ENCODE data around the gene ELMO1. TPM values are rescaled to one million over a fixed set of nuclear protein-coding genes. Genes with fewer than 3 reads are reported as not detected.

ELMO1 gene
- total RNA-seq, 1 donor from 2014 or later, result 59.9 TPM

- peak; percentile 41 for DNase-seq
Observed at GRCh38 chr7:37048674-37049073, 400.0 kb downstream of the ELMO1 start.

- no peak for DNase-seq
Observed at GRCh38 chr7:37047260-37047659, 401.4 kb downstream of the ELMO1 start.

- DNase-seq, result no peak
Observed at GRCh38 chr7:37046531-37047079, 402.1 kb downstream of the ELMO1 start.

- no peak for DNase-seq
Observed at GRCh38 chr7:37045681-37046179, 402.9 kb downstream of the ELMO1 start.

- DNase-seq, result no peak
Observed at GRCh38 chr7:37041461-37041860, 407.2 kb downstream of the ELMO1 start.

- DNase-seq, result peak; percentile 61
Observed at GRCh38 chr7:37040330-37040729, 408.3 kb downstream of the ELMO1 start.

GRCh38 chr7:37039131-37039749, 409.4 kb downstream of the ELMO1 start:
- DNase-seq, result no peak

- DNase-seq, result no peak
Observed at GRCh38 chr7:37038706-37039105, 410.0 kb downstream of the ELMO1 start.

GRCh38 chr7:37037286-37037685, 411.4 kb downstream of the ELMO1 start:
- DNase-seq, result no peak

GRCh38 chr7:37035631-37036030, 413.0 kb downstream of the ELMO1 start:
- no peak for DNase-seq

GRCh38 chr7:37033141-37033540, 415.5 kb downstream of the ELMO1 start:
- no peak for DNase-seq

GRCh38 chr7:37032258-37032601, 416.4 kb downstream of the ELMO1 start:
- no peak for DNase-seq

- peak; percentile 90 for DNase-seq
Observed at GRCh38 chr7:37031571-37032257, 416.9 kb downstream of the ELMO1 start.

- no peak for DNase-seq
Observed at GRCh38 chr7:37028909-37029440, 419.7 kb downstream of the ELMO1 start.

GRCh38 chr7:37027557-37028341, 420.9 kb downstream of the ELMO1 start:
- no peak for DNase-seq

- DNase-seq, result no peak
Observed at GRCh38 chr7:37027104-37027503, 421.6 kb downstream of the ELMO1 start.

GRCh38 chr7:37018954-37019353, 429.7 kb downstream of the ELMO1 start:
- DNase-seq, result no peak

GRCh38 chr7:37016064-37016878, 432.4 kb downstream of the ELMO1 start:
- DNase-seq, result no peak

GRCh38 chr7:37015353-37016034, 433.2 kb downstream of the ELMO1 start:
- DNase-seq, result no peak

- DNase-seq, result no peak
Observed at GRCh38 chr7:37013771-37014170, 434.9 kb downstream of the ELMO1 start.

All from tongue (tissue), 2 donors.